Measurements from ENCODE around the gene FHIT. TPM values are rescaled to one million over a fixed set of nuclear protein-coding genes. Genes with fewer than 3 reads are reported as not detected.

FHIT gene
- total and polyA plus RNA-seq, 4 donors: 2.1 to 14.7 (median 6.6) TPM

DNA sequence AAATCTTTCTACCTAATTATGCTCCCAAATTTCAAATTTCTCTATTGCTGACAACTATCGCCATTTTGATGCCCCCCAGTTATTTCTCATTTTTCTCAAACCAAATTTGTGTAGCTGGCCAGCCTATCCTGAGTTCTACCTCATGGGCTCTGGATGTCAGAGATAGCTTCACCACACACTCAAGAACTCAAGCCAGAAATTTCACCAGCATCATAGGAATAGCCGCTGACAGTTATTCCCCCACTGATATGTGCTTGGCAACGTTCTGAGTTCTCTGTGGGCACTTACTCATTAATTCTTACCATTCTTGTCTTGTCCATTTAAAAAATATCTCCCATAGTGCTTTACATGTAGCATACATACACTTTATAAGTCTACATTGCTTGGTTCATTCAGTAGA lies 264.7 kb downstream of the FHIT start:
- H3K4me3 ChIP-seq (ENCODE audit: low read depth in 1 of 3, low read length in 3 of 3): no peak overlapping the region
- no peak overlapping the region for H3K9ac ChIP-seq (ENCODE audit: low read depth in 1 of 2, low read length in 2 of 2)
- TF ChIP-seq SP1 (IDR thresholded peaks at IDR 0.05) (no peak), YY1 (IDR thresholded peaks at IDR 0.05) (no peak), FOXA1 (IDR thresholded peaks at IDR 0.05) (no peak)
- TF ChIP-seq, protein P1, sequence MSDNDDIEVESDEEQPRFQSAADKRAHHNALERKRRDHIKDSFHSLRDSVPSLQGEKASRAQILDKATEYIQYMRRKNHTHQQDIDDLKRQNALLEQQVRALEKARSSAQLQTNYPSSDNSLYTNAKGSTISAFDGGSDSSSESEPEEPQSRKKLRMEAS (IDR thresholded peaks at IDR 0.05): no peak
- no peaks in the 10 kb centered on the region for H3K4me1 ChIP-seq (ENCODE audit: control insufficient read depth in 4 of 4, insufficient read depth in 4 of 4, low read length in 3 of 4)
- H3K27me3 ChIP-seq (ENCODE audit: control insufficient read depth in 4 of 4, insufficient read depth in 4 of 4, low read length in 3 of 4): no peaks in the 10 kb centered on the region
- DNase-seq (ENCODE audit: low spot score): no peak
- H3K9me3 ChIP-seq (ENCODE audit: control insufficient read depth in 4 of 4, low read length in 3 of 4): peaks cover 0 to 4% (median 2%) of the 10 kb centered on the region in 4 donors
- no peak overlapping the region for H3K27ac ChIP-seq (ENCODE audit: low read depth in 1 of 2, low read length in 2 of 2)
- 91% methylated on average over 3 of the region's 3 CpGs for WGBS
- no peaks in the 10 kb centered on the region for H3K36me3 ChIP-seq (ENCODE audit: control insufficient read depth in 4 of 4, insufficient read depth in 3 of 4, low read depth in 1 of 4, low read length in 3 of 4)

- WGBS: 98% methylated on average over 1 of the region's 1 CpG
- TF ChIP-seq TAF1 (conservative IDR thresholded peaks at IDR 0.05) (no peak), JUND (IDR thresholded peaks at IDR 0.05) (no peak), SP1 (IDR thresholded peaks at IDR 0.05) (no peak), YY1 (IDR thresholded peaks at IDR 0.05) (no peak), GABPA (IDR thresholded peaks at IDR 0.05 in 1 of 2, conservative IDR thresholded peaks at IDR 0.05 in 1 of 2) (no peak), RXRA (IDR thresholded peaks at IDR 0.05) (no peak), ZBTB33 (IDR thresholded peaks at IDR 0.05) (no peak), RAD21 (IDR thresholded peaks at IDR 0.05) (no peak), HNF4A (conservative IDR thresholded peaks at IDR 0.05) (no peak)
- TF ChIP-seq, protein P1 (IDR thresholded peaks at IDR 0.05): no peak
- TF ChIP-seq, protein P2, sequence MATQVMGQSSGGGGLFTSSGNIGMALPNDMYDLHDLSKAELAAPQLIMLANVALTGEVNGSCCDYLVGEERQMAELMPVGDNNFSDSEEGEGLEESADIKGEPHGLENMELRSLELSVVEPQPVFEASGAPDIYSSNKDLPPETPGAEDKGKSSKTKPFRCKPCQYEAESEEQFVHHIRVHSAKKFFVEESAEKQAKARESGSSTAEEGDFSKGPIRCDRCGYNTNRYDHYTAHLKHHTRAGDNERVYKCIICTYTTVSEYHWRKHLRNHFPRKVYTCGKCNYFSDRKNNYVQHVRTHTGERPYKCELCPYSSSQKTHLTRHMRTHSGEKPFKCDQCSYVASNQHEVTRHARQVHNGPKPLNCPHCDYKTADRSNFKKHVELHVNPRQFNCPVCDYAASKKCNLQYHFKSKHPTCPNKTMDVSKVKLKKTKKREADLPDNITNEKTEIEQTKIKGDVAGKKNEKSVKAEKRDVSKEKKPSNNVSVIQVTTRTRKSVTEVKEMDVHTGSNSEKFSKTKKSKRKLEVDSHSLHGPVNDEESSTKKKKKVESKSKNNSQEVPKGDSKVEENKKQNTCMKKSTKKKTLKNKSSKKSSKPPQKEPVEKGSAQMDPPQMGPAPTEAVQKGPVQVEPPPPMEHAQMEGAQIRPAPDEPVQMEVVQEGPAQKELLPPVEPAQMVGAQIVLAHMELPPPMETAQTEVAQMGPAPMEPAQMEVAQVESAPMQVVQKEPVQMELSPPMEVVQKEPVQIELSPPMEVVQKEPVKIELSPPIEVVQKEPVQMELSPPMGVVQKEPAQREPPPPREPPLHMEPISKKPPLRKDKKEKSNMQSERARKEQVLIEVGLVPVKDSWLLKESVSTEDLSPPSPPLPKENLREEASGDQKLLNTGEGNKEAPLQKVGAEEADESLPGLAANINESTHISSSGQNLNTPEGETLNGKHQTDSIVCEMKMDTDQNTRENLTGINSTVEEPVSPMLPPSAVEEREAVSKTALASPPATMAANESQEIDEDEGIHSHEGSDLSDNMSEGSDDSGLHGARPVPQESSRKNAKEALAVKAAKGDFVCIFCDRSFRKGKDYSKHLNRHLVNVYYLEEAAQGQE (IDR thresholded peaks at IDR 0.05): no peak
- TF ChIP-seq, protein P3, sequence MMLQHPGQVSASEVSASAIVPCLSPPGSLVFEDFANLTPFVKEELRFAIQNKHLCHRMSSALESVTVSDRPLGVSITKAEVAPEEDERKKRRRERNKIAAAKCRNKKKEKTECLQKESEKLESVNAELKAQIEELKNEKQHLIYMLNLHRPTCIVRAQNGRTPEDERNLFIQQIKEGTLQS (IDR thresholded peaks at IDR 0.05): no peak
- TF ChIP-seq, protein P4, sequence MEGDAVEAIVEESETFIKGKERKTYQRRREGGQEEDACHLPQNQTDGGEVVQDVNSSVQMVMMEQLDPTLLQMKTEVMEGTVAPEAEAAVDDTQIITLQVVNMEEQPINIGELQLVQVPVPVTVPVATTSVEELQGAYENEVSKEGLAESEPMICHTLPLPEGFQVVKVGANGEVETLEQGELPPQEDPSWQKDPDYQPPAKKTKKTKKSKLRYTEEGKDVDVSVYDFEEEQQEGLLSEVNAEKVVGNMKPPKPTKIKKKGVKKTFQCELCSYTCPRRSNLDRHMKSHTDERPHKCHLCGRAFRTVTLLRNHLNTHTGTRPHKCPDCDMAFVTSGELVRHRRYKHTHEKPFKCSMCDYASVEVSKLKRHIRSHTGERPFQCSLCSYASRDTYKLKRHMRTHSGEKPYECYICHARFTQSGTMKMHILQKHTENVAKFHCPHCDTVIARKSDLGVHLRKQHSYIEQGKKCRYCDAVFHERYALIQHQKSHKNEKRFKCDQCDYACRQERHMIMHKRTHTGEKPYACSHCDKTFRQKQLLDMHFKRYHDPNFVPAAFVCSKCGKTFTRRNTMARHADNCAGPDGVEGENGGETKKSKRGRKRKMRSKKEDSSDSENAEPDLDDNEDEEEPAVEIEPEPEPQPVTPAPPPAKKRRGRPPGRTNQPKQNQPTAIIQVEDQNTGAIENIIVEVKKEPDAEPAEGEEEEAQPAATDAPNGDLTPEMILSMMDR (IDR thresholded peaks at IDR 0.05; ENCODE audit: low read depth, low read length, missing input control): no peak
Observed at GRCh38 chr3:60983906-60984305, 267.3 kb downstream of the FHIT start.

More at GRCh38 chr3:60983906-60984305, 267.3 kb downstream of the FHIT start:
- no peak overlapping the region for H3K9ac ChIP-seq (ENCODE audit: low read depth in 1 of 2, low read length in 2 of 2)
- peaks cover 0 to 4% (median 2%) of the 10 kb centered on the region in 4 donors for H3K9me3 ChIP-seq (ENCODE audit: control insufficient read depth in 4 of 4, low read length in 3 of 4)
- no peak for DNase-seq (ENCODE audit: low spot score)
- H3K36me3 ChIP-seq (ENCODE audit: control insufficient read depth in 4 of 4, insufficient read depth in 3 of 4, low read depth in 1 of 4, low read length in 3 of 4): no peaks in the 10 kb centered on the region
- H3K27me3 ChIP-seq (ENCODE audit: control insufficient read depth in 4 of 4, insufficient read depth in 4 of 4, low read length in 3 of 4): no peaks in the 10 kb centered on the region
- no peaks in the 10 kb centered on the region for H3K4me1 ChIP-seq (ENCODE audit: control insufficient read depth in 4 of 4, insufficient read depth in 4 of 4, low read length in 3 of 4)
- H3K4me3 ChIP-seq (ENCODE audit: low read depth in 1 of 3, low read length in 3 of 3): no peak overlapping the region
- no peak overlapping the region for H3K27ac ChIP-seq (ENCODE audit: low read depth in 1 of 2, low read length in 2 of 2)

All from liver (tissue), 9 donors.